Measurements from ENCODE around the gene SDCBP2. TPM values are rescaled to one million over a fixed set of nuclear protein-coding genes. Genes with fewer than 3 reads are reported as not detected.

SDCBP2 gene
- total and polyA plus RNA-seq, 2 of the 8 experiments (the other 6 are each of a cell fraction or from before 2014, with no cell fraction given): 4.2 to 6.7 TPM

DNA sequence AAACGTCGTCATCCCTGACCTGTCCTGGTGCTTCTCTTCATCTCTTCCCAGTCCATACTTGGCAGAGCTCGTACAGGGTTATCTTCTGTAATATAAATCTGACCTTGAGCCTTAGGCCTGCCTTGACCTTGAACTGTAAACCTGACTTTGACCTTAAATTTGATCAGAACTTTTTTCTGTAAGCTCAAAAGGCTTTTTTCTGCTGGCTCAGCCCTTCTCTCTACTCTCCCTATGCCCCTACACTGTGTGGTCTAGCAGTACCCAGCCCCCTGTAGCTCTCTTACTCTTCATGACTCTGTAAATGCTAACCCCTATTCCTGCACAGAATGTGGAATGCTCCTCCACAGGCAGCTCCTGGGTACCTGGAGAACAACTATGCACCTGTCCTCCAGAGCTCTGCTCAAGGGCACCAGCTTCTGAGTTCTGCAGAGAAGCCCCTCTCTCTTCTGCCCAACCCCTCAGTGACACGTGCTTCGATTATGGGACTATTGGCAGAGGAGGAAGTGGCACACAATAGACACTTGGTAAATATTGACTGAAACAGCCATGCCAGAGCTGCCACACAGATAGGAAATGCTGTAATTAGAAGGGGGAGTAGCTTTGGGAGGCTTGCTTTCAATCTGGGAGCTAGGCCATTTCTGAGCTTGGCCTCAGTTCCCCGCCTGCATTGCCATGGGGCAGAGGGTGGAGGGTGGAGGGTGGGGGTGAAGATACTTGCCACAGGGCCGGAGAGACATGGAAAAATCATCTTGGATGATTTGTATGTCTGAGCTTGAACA is 47.5 kb downstream of the SDCBP2 start:
- H3K4me1 ChIP-seq (replicated peaks in 1 of 4; ENCODE audit: control insufficient read depth in 3 of 4, insufficient read depth in 4 of 4, low read length in 3 of 4): 0 out of 7 replicates have a peak, but pooled peaks cover 0 to 2% (median under 1%) of the 10 kb centered on the region in 4 experiments
- ChIA-PET CTCF (ENCODE audit: partially characterized antibody) (interaction anchor here (0.6 to 2.4 kb wide), 13 partner anchors 10 to 521 kb away, joined by 3 to 7 read pairs (median 3); no protein-coding TSS in a partner anchor), POLR2A (ENCODE audit: partially characterized antibody) (interaction anchor here (1.0 kb wide), 2 partner anchors 24 to 57 kb away, joined by 3 read pairs; no protein-coding TSS in a partner anchor)
- DNase-seq (ENCODE audit: low read depth in 1 of 2, low spot score in 2 of 2): peak in 1 of 2 experiments; percentile 20
- TF ChIP-seq RFX5 (IDR thresholded peaks at IDR 0.05; ENCODE audit: borderline replicate concordance, low read depth, low read length): no peak
- no peak for TF ChIP-seq POU5F1 (IDR thresholded peaks at IDR 0.05; ENCODE audit: low read depth, low read length)
- no peak for TF ChIP-seq TAF7 (optimal IDR thresholded peaks at IDR 0.05; ENCODE audit: borderline replicate concordance, low read depth, low read length)
- no peak for TF ChIP-seq CHD2 (IDR thresholded peaks at IDR 0.05; ENCODE audit: low read length)
- no peak for TF ChIP-seq MAFK (IDR thresholded peaks at IDR 0.05; ENCODE audit: low read depth, low read length)
- TF ChIP-seq TAF1 (IDR thresholded peaks at IDR 0.05; ENCODE audit: low read depth, low read length): no peak
- TF ChIP-seq FOSL1 (IDR thresholded peaks at IDR 0.05; ENCODE audit: insufficient read depth, low read depth, low read length): no peak
- no peak overlapping the region for H2BK12ac ChIP-seq (ENCODE audit: low read depth, low read length)
- H4K5ac ChIP-seq (ENCODE audit: insufficient read length, low read depth, low read length): no peak overlapping the region
- no peak overlapping the region for H3K9ac ChIP-seq (replicated peaks in 1 of 4; ENCODE audit: extremely low read depth in 1 of 4, low read depth in 3 of 4, low read length in 3 of 4)
- H4K91ac ChIP-seq (replicated peaks; ENCODE audit: insufficient read length, low read length): no peak overlapping the region
- no peak overlapping the region for H2BK5ac ChIP-seq (ENCODE audit: low read depth, low read length)
- no peaks in the 10 kb centered on the region; a peak in 1 of 8 replicates for H3K36me3 ChIP-seq (ENCODE audit: control insufficient read depth in 2 of 4, insufficient read depth in 4 of 4, low read length in 3 of 4)
- no peaks in the 10 kb centered on the region for H3K9me3 ChIP-seq (ENCODE audit: insufficient read depth in 2 of 2, low read depth in 1 of 2, low read length in 1 of 2)
- H2AK5ac ChIP-seq (ENCODE audit: low read depth, low read length): no peak overlapping the region
- FAIRE-seq: no peak
- no peak overlapping the region for H3K23ac ChIP-seq (ENCODE audit: insufficient read length)
- H3K23me2 ChIP-seq (ENCODE audit: low read depth, low read length): peaks cover 10% of the 10 kb centered on the region; the same call in 1 of the 2 replicates
- no peak overlapping the region for H3K4me3 ChIP-seq (ENCODE audit: extremely low read depth in 1 of 4, insufficient read depth in 2 of 4, low read depth in 3 of 4, low read length in 4 of 4)
- no peak overlapping the region for H3K4ac ChIP-seq (replicated peaks; ENCODE audit: insufficient read length, low read depth, low read length)
- no peak overlapping the region for H3K4me2 ChIP-seq (ENCODE audit: insufficient read depth in 1 of 2, low read depth in 2 of 2, low read length in 2 of 2)
- H2BK20ac ChIP-seq (ENCODE audit: low read length): no peak overlapping the region
- no peak overlapping the region for H2BK120ac ChIP-seq (replicated peaks; ENCODE audit: low read depth, low read length)
- H2AFZ ChIP-seq (ENCODE audit: low read length): no peak overlapping the region
- no peak overlapping the region for H2BK15ac ChIP-seq (ENCODE audit: low read length)
- H3K27ac ChIP-seq (ENCODE audit: low read depth, low read length): no peak overlapping the region
- H3K79me1 ChIP-seq (ENCODE audit: low read depth, low read length): no peaks in the 10 kb centered on the region; the same call in 1 of the 2 replicates
- no peaks in the 10 kb centered on the region for H3K79me2 ChIP-seq (ENCODE audit: control insufficient read depth in 1 of 2, insufficient read depth in 2 of 2, low read length in 2 of 2)
- H4K20me1 ChIP-seq (replicated peaks in 1 of 2; ENCODE audit: control insufficient read depth in 1 of 2, insufficient read depth in 2 of 2, low read length in 2 of 2): peaks cover 0 to 9% of the 10 kb centered on the region in 2 experiments
- H3K27me3 ChIP-seq (replicated peaks in 1 of 4; ENCODE audit: control insufficient read depth in 3 of 4, extremely low read depth in 1 of 4, insufficient read depth in 3 of 4, low read length in 3 of 4): no peaks in the 10 kb centered on the region
- H3K56ac ChIP-seq (replicated peaks; ENCODE audit: insufficient read length, low read depth, low read length): no peak overlapping the region
- 81% methylated on average over 7 of the region's 7 CpGs; no CpG with 5 or more reads in 1 of the 2 experiments for WGBS, 2 experiments (ENCODE audit: extremely low coverage in 1 of 2, insufficient coverage in 1 of 2, insufficient read length in 1 of 2, insufficient replicate concordance in 2 of 2, low coverage in 1 of 2, low lambda C conversion rate in 2 of 2, missing lambda C conversion rate in 1 of 2)
- no peak overlapping the region for H3K14ac ChIP-seq (ENCODE audit: insufficient read length)
- no peak overlapping the region for H3K18ac ChIP-seq (ENCODE audit: extremely low read depth, low read length)
- no peak overlapping the region for H4K8ac ChIP-seq (ENCODE audit: extremely low read depth, insufficient read depth, low read length)

Measured in H1 (cell line).